ENCODE results near the gene RCN1. TPM values are rescaled to one million over a fixed set of nuclear protein-coding genes. Genes with fewer than 3 reads are reported as not detected.
"Not testable (repeated sequence)": the region's sequence is repeated elsewhere in the genome, so short reads cannot be mapped to it uniquely, and the experiment has no call there.

Gene RCN1
- total RNA-seq, 1 donor = 405 TPM

GRCh38 chr11:32113920-32114203 lies 23.0 kb downstream of the RCN1 start:
- Histone ChIP-seq H3K4me2 (ENCODE audit: insufficient read depth, low read length) (no peak overlapping the region), H3K4me1 (ENCODE audit: insufficient read depth, low read length) (peaks cover 14% of the 10 kb centered on the region), H3K27ac (ENCODE audit: low read depth, low read length) (no peak overlapping the region), H3K9me3 (ENCODE audit: low read depth, low read length) (no peaks in the 10 kb centered on the region), H3K79me2 (ENCODE audit: insufficient read depth, low read length) (no peaks in the 10 kb centered on the region), H3K4me3 (ENCODE audit: insufficient read depth, low read length) (no peak overlapping the region), H3K36me3 (ENCODE audit: insufficient read depth, low read length) (no peaks in the 10 kb centered on the region), H3K27me3 (ENCODE audit: insufficient read depth, low read length) (no peaks in the 10 kb centered on the region), H2AFZ (ENCODE audit: low read length) (no peak overlapping the region), H4K20me1 (ENCODE audit: insufficient read depth, low read length) (no peaks in the 10 kb centered on the region)
- DNase-seq (ENCODE audit: insufficient read length, low spot score, missing footprints) = no peak
- no peak for TF ChIP-seq CTCF (IDR thresholded peaks at IDR 0.05; ENCODE audit: extremely low read depth, low read depth, low read length)

GRCh38 chr11:32115446-32115845 lies 24.6 kb downstream of the RCN1 start:
- peak; percentile 17 for TF ChIP-seq CTCF (IDR thresholded peaks at IDR 0.05; ENCODE audit: extremely low read depth, low read depth, low read length)
- H3K79me2 ChIP-seq (ENCODE audit: insufficient read depth, low read length) = no peaks in the 10 kb centered on the region
- no peaks in the 10 kb centered on the region for H3K36me3 ChIP-seq (ENCODE audit: insufficient read depth, low read length)
- H2AFZ ChIP-seq (ENCODE audit: low read length) = no peak overlapping the region
- peaks cover 8% of the 10 kb centered on the region for H3K4me1 ChIP-seq (ENCODE audit: insufficient read depth, low read length)
- H3K27me3 ChIP-seq (ENCODE audit: insufficient read depth, low read length) = no peaks in the 10 kb centered on the region
- H3K4me3 ChIP-seq (ENCODE audit: insufficient read depth, low read length) = no peak overlapping the region
- H3K9me3 ChIP-seq (ENCODE audit: low read depth, low read length) = no peaks in the 10 kb centered on the region
- no peak overlapping the region for H3K4me2 ChIP-seq (ENCODE audit: insufficient read depth, low read length)
- H4K20me1 ChIP-seq (ENCODE audit: insufficient read depth, low read length) = no peaks in the 10 kb centered on the region
- no peak overlapping the region for H3K27ac ChIP-seq (ENCODE audit: low read depth, low read length)
- DNase-seq (ENCODE audit: insufficient read length, low spot score, missing footprints) = no peak

DNA sequence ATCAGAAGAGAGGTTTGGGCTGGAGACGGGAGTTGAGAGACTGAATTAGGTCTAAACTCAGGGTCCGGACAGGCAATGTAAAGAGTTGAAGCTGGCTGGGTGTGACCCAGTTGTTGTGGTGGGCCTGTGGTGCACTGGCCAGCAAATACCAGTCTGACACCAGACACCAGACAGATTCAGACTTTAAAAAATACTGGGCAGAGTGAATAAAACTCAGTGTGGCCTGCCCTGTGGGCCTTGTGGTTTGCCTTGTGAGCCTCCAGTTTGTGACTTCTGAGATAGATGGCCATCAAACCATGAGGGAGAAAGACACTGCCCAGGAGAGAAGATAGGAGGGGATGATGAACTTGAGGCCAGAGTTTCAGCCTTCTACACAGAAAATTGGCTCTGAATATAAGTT lies 25.8 kb downstream of the RCN1 start:
- H4K20me1 ChIP-seq (ENCODE audit: insufficient read depth, low read length) = no peaks in the 10 kb centered on the region
- no peaks in the 10 kb centered on the region for H3K36me3 ChIP-seq (ENCODE audit: insufficient read depth, low read length)
- no peak overlapping the region for H3K4me2 ChIP-seq (ENCODE audit: insufficient read depth, low read length)
- H2AFZ ChIP-seq (ENCODE audit: low read length) = peak overlapping the region; percentile 4
- DNase-seq (ENCODE audit: insufficient read length, low spot score, missing footprints) = no peak
- H3K4me3 ChIP-seq (ENCODE audit: insufficient read depth, low read length) = no peak overlapping the region
- no peaks in the 10 kb centered on the region for H3K9me3 ChIP-seq (ENCODE audit: low read depth, low read length)
- H3K27ac ChIP-seq (ENCODE audit: low read depth, low read length) = no peak overlapping the region
- TF ChIP-seq CTCF (IDR thresholded peaks at IDR 0.05; ENCODE audit: extremely low read depth, low read depth, low read length) = no peak
- no peaks in the 10 kb centered on the region for H3K27me3 ChIP-seq (ENCODE audit: insufficient read depth, low read length)
- peaks cover 8% of the 10 kb centered on the region for H3K4me1 ChIP-seq (ENCODE audit: insufficient read depth, low read length)
- H3K79me2 ChIP-seq (ENCODE audit: insufficient read depth, low read length) = no peaks in the 10 kb centered on the region

DNA sequence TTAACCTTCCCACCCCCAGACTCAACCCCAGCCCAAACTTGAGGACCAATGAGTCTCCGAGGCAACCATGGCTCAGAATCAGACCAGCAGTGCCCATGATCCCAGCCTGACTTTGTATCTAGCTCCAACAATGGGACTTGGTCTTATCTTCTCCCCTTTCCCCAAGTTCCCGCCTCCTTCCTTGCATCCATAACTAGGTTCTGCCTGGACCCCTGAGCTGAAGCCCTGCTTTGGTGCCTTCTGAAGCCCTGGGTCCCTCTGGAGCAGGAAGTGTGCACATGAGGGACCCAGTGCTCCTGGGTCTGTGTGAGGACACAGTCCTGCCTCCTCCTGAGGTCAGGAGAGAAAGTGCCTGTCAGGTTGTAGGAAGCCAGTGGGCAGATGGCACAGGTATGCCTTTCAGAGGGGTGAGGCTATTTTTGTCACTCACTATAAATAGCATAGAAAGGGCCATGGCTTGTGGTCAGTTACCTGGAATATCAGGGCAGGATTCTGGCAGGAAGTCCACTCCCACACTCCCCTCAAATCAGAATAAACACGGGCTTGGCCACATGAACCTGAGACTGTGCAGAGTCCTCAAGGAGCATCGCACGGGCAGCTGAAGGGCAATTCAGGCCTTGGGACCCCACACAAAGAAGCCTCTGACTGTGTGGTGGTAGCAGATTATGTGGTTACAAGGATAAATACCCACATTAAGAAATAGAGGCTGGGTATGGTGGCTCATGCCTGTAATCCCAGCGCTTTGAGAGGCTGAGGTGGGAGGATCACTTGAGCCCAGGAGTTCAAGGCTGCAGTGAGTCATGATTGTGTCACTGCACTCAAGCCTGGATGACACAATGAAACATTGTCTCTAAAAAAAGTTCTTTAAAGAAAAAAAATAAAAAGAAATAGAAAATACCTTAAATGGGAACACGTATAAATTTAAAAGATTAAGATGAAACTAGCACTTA lies 27.4 kb downstream of the RCN1 start:
- no peak for TF ChIP-seq CTCF (IDR thresholded peaks at IDR 0.05; ENCODE audit: extremely low read depth, low read depth, low read length)
- H3K27me3 ChIP-seq (ENCODE audit: insufficient read depth, low read length) = peaks cover 4% of the 10 kb centered on the region
- H3K27ac ChIP-seq (ENCODE audit: low read depth, low read length) = no peak overlapping the region
- H4K20me1 ChIP-seq (ENCODE audit: insufficient read depth, low read length) = no peaks in the 10 kb centered on the region
- no peaks in the 10 kb centered on the region for H3K36me3 ChIP-seq (ENCODE audit: insufficient read depth, low read length)
- H3K4me3 ChIP-seq (ENCODE audit: insufficient read depth, low read length) = no peak overlapping the region
- peaks cover 8% of the 10 kb centered on the region for H3K4me1 ChIP-seq (ENCODE audit: insufficient read depth, low read length)
- DNase-seq (ENCODE audit: insufficient read length, low spot score, missing footprints) = no peak
- no peak overlapping the region for H3K4me2 ChIP-seq (ENCODE audit: insufficient read depth, low read length)
- no peaks in the 10 kb centered on the region for H3K79me2 ChIP-seq (ENCODE audit: insufficient read depth, low read length)
- no peaks in the 10 kb centered on the region for H3K9me3 ChIP-seq (ENCODE audit: low read depth, low read length)
- no peak overlapping the region for H2AFZ ChIP-seq (ENCODE audit: low read length)

- not testable (repeated sequence) for H3K4me2 ChIP-seq (ENCODE audit: insufficient read depth, low read length); H2AFZ ChIP-seq (ENCODE audit: low read length); H3K27ac ChIP-seq (ENCODE audit: low read depth, low read length); H3K79me2 ChIP-seq (ENCODE audit: insufficient read depth, low read length); H3K4me1 ChIP-seq (ENCODE audit: insufficient read depth, low read length); H3K9me3 ChIP-seq (ENCODE audit: low read depth, low read length); H3K4me3 ChIP-seq (ENCODE audit: insufficient read depth, low read length); DNase-seq (ENCODE audit: insufficient read length, low spot score, missing footprints); H3K36me3 ChIP-seq (ENCODE audit: insufficient read depth, low read length); H3K27me3 ChIP-seq (ENCODE audit: insufficient read depth, low read length); H4K20me1 ChIP-seq (ENCODE audit: insufficient read depth, low read length)
These were observed 28.3 kb downstream of the RCN1 start for GRCh38 chr11:32119139-32119538.
